HepG2 (cell line): ENCODE results near the gene SLC29A2. TPM values are rescaled to one million over a fixed set of nuclear protein-coding genes. Genes with fewer than 3 reads are reported as not detected.

Experiments
- ATAC-seq: fragments of 200-7000 bp; cut with Tn5 transposase; 3 replicates; pipeline ENCODE4 v1.9.1; 2020; ENCODE audit warnings: mild to moderate bottlenecking, moderate library complexity
- BruUV-seq: library from RNA; stranded (reverse); fragments of 400-500 nt; replicated peaks from 2 replicates; lab custom pipeline; 2021; lab: Mats Ljungman, UMichigan
- CTCF ChIA-PET: fragments of 300-600 bp; formaldehyde crosslinking; extraction: SDS; loops from one replicate; lab custom pipeline; 2021; ENCODE audit warnings: low total read pairs, inconsistent platforms, low intra/inter-chr PET ratio; lab: Yijun Ruan, JAX
- POLR2A ChIA-PET: fragments of 350-600 bp; sonication (Branson Sonifier 250); formaldehyde crosslinking; loops from one replicate; lab custom pipeline; 2020; ENCODE audit warnings: antibody characterized with exemption, inconsistent platforms; lab: Yijun Ruan, JAX
- DNase-seq: peaks from one replicate; pipeline ENCODE4 v3.0.0-alpha.2; 2015; ENCODE audit warnings: low spot score
- FAIRE-seq: peaks from 3 replicates; lab custom pipeline; 2011; peaks lifted over from hg19 to GRCh38; lab: Jason Lieb, UNC
- H2AFZ ChIP-seq: one replicate; pipeline ENCODE4 v1.6.1; 2011; ENCODE audit warnings: low read length, inconsistent platforms
- H3K27ac ChIP-seq: fragments of 300-600 bp; 3 replicates; pipeline ENCODE4 v1.8.0; 2011; ENCODE audit warnings: mixed run types, mild to moderate bottlenecking, mixed read lengths, low read length, inconsistent platforms; ENCODE audit not compliant: insufficient read depth; ENCODE audit errors: extremely low read length
- H3K27me3 ChIP-seq, 2 experiments: fragments of 200-600 bp in 1 of 2; 2 replicates in 1 of 2; 3 replicates in 1 of 2; pipeline versions ENCODE4 v1.6.0 to v1.8.0; 2011; ENCODE audit warnings: low read length in 2 of 2, mild to moderate bottlenecking in 2 of 2, moderate library complexity in 2 of 2, inconsistent platforms in 1 of 2; ENCODE audit not compliant: insufficient read depth in 2 of 2, control insufficient read depth in 1 of 2
- H3K36me3 ChIP-seq, 2 experiments: fragments of 200-600 bp in 1 of 2; replicated peaks in 1 of 2; 2 replicates in 1 of 2; 3 replicates in 1 of 2; pipeline versions ENCODE4 v1.5.1 to v1.8.0; 2011; ENCODE audit warnings: low read length in 2 of 2, inconsistent platforms in 1 of 2; ENCODE audit not compliant: insufficient read depth in 2 of 2, control insufficient read depth in 1 of 2
- H3K4me1 ChIP-seq: 2 replicates; pipeline ENCODE4 v1.5.1; 2012; ENCODE audit warnings: low read length, inconsistent platforms; ENCODE audit not compliant: insufficient read depth
- H3K4me2 ChIP-seq: 2 replicates; pipeline ENCODE4 v1.6.0; 2011; ENCODE audit warnings: low read depth, low read length, inconsistent platforms
- H3K4me3 ChIP-seq, 3 experiments: fragments of 200-600 bp in 1 of 3; sonication (generic), shearing (Covaris generic) in 1 of 3; replicated peaks in 1 of 3; 2 replicates each; pipeline ENCODE4 v1.5.1; 2011 to 2016; ENCODE audit warnings: low read length in 3 of 3, inconsistent platforms in 2 of 3, low read depth in 2 of 3, mild to moderate bottlenecking in 2 of 3, control low read depth in 1 of 3, mixed read lengths in 1 of 3; ENCODE audit not compliant: insufficient read depth in 1 of 3
- H3K79me2 ChIP-seq: one replicate; pipeline ENCODE4 v1.6.1; 2011; ENCODE audit warnings: low read length, inconsistent platforms; ENCODE audit not compliant: insufficient read depth
- H3K9ac ChIP-seq: 2 replicates; pipeline ENCODE4 v1.6.0; 2011; ENCODE audit warnings: mild to moderate bottlenecking, low read depth, low read length, inconsistent platforms; ENCODE audit not compliant: insufficient read depth
- H3K9me3 ChIP-seq: 2 replicates; pipeline ENCODE4 v1.5.1; 2012; ENCODE audit warnings: mild to moderate bottlenecking, low read length
- H4K20me1 ChIP-seq: 2 replicates; pipeline ENCODE4 v1.6.0; 2011; ENCODE audit warnings: inconsistent platforms, mild to moderate bottlenecking, low read length, moderate library complexity; ENCODE audit not compliant: insufficient read depth
- EEA1 ChIP-seq: sonication (generic); formaldehyde crosslinking; IDR thresholded peaks from 2 replicates; pipeline ENCODE4 v1.5.1; 2020; ENCODE audit warnings: mild to moderate bottlenecking, missing genetic modification reagents, borderline replicate concordance
- HNRNPK ChIP-seq: fragments of 200-400 bp; formaldehyde crosslinking; IDR thresholded peaks from 2 replicates; pipeline ENCODE4 v1.6.1; 2018; ENCODE audit warnings: low read length, low read depth, moderate library complexity, mild to moderate bottlenecking; ENCODE audit not compliant: poor library complexity, severe bottlenecking
- NKX3-1 ChIP-seq: sonication (generic); formaldehyde crosslinking; IDR thresholded peaks from 2 replicates; pipeline ENCODE4 v1.5.0; 2020; ENCODE audit warnings: missing genetic modification reagents
- ZNF674 ChIP-seq: sonication (generic); formaldehyde crosslinking; IDR thresholded peaks from 2 replicates; pipeline ENCODE4 v1.5.0; 2020; ENCODE audit warnings: low read depth, mild to moderate bottlenecking, missing genetic modification reagents
- WGBS: methylation state at CpG from one replicate; pipeline ENCODE4 v1.1.6; 2017; ENCODE audit warnings: low lambda C conversion rate; 5-methylcytosine and 5-hydroxymethylcytosine counted together
- in situ Hi-C: cut with HindIII; loops from 2 replicates; pipeline ENCODE4 v1.10.0; 2017; ENCODE audit warnings: low pct_unique_long_range_greater_than_20kb; ENCODE audit not compliant: extremely low pct_ligation_motif_present
- intact Hi-C: fragments of 100-400 bp; cut with micrococcal nuclease; formaldehyde crosslinking; loops from one replicate; pipeline ENCODE4 v1.10.0; 2022; ENCODE audit not compliant: unreplicated experiment
- polyA plus RNA-seq, 8 experiments: library from polyadenylated mRNA; depleted of rRNA in 3 of 8; stranded (reverse) in 7 of 8; unstranded in 1 of 8; fragments of >200 nt; fragmentation: Illumina TruSeq in 4 of 8; extraction: Trizol in 4 of 8; gene quantifications; 2 replicates each; pipeline versions ENCODE4 v1.2.1 to v1.2.3, GENCODE V29; 2011 to 2016; ENCODE audit warnings: low read depth in 4 of 8, missing spikeins in 1 of 8, mixed read lengths in 1 of 8; ENCODE audit not compliant: insufficient read depth in 1 of 8
- total RNA-seq, 5 experiments: library from RNA; depleted of rRNA; stranded (reverse); fragments of >200 nt; fragmentation: Illumina TruSeq; extraction: Trizol; gene quantifications; 2 replicates each; pipeline ENCODE4 v1.2.3, GENCODE V29; 2016; ENCODE audit warnings: low read depth in 1 of 5
- TF ChIP-seq, protein P1 (sequence below): sonication (generic); formaldehyde crosslinking; IDR thresholded peaks from 2 replicates; pipeline ENCODE4 v1.4.0; 2020; ENCODE audit warnings: missing genetic modification reagents, borderline replicate concordance
- TF ChIP-seq, protein P2 (sequence below): IDR thresholded peaks from 2 replicates; pipeline ENCODE4 v1.6.1; 2016; ENCODE audit warnings: missing biosample characterization, missing genetic modification reagents, low read depth
- TF ChIP-seq, protein P3 (sequence below): sonication (generic); formaldehyde crosslinking; IDR thresholded peaks from 2 replicates; pipeline ENCODE4 v1.5.0; 2020; ENCODE audit warnings: mild to moderate bottlenecking, missing genetic modification reagents, borderline replicate concordance
- TF ChIP-seq, protein P4 (sequence below): sonication (generic); formaldehyde crosslinking; IDR thresholded peaks from 2 replicates; pipeline ENCODE4 v1.5.0; 2020; ENCODE audit warnings: mild to moderate bottlenecking, missing genetic modification reagents
- TF ChIP-seq, protein P5 (sequence below): fragments of 450-650 bp; IDR thresholded peaks from 2 replicates; pipeline ENCODE4 v1.6.1; 2017

SLC29A2 gene
- total and polyA plus RNA-seq, 2 of the 13 experiments (the other 11 are each of a cell fraction or from before 2014, with no cell fraction given) = 0.63 to 0.66 TPM

DNA sequence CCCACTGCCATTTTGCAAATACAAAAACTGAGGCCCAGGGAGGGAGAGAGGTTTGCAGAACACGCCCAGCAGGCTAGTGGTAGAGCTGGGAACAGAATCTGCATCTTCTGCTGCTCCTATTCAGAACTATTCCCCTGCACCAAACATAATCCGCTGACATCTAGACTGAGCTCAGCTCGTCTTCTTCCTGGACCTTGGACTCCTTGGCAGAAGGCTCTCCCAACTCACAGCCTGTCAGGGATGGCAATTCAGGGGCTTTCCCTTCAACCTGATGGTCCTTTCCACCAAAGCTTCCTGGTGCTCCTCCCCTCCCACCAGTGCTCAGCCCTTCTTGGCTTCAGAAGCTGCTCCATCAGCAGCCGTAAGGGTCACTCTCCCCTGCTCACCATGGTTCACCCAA is 39.8 kb upstream of the SLC29A2 start (continued):
- TF ChIP-seq, protein P1, sequence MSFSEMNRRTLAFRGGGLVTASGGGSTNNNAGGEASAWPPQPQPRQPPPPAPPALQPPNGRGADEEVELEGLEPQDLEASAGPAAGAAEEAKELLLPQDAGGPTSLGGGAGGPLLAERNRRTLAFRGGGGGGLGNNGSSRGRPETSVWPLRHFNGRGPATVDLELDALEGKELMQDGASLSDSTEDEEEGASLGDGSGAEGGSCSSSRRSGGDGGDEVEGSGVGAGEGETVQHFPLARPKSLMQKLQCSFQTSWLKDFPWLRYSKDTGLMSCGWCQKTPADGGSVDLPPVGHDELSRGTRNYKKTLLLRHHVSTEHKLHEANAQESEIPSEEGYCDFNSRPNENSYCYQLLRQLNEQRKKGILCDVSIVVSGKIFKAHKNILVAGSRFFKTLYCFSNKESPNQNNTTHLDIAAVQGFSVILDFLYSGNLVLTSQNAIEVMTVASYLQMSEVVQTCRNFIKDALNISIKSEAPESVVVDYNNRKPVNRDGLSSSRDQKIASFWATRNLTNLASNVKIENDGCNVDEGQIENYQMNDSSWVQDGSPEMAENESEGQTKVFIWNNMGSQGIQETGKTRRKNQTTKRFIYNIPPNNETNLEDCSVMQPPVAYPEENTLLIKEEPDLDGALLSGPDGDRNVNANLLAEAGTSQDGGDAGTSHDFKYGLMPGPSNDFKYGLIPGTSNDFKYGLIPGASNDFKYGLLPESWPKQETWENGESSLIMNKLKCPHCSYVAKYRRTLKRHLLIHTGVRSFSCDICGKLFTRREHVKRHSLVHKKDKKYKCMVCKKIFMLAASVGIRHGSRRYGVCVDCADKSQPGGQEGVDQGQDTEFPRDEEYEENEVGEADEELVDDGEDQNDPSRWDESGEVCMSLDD (CRISPR knock-in tag) = no peak
- TF ChIP-seq EEA1 (CRISPR knock-in tag) = no peak

DNA sequence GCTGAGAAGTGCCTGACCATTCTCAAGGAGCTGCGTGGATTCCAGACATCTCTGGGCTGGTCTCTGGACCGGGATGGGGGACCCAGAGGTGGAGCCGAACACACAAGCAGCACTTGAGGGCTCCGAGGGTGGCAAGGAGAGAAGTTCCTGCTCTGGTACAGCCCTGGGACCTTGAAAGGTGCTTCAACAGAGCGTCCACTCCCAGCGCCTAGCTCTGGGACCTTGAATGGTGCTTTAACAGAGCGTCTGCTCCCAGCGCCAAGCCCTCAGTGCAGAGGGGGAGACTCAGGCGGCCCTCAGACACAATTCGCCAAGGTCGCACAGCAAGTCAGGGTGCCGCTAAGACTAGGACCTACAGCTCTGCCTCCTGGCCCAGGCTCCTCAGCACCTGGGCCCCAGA is 38.6 kb upstream of the SLC29A2 start:
- ATAC-seq (no peak; the same call in 2 of the 3 replicates), DNase-seq (no peak), FAIRE-seq (no peak)
- Histone ChIP-seq H3K27me3 (peaks cover 5 to 71% of the 10 kb centered on the region in 2 experiments), H3K4me1 (0 out of 2 replicates have a peak, but pooled peaks cover 5% of the 10 kb centered on the region), H3K4me3 (no peak overlapping the region), H3K36me3 (no peaks in the 10 kb centered on the region), H3K4me2 (no peak overlapping the region), H3K27ac (no peak overlapping the region), H4K20me1 (peaks cover 7% of the 10 kb centered on the region; the same call in 1 of the 2 replicates), H3K79me2 (no peaks in the 10 kb centered on the region), H3K9me3 (no peaks in the 10 kb centered on the region), H2AFZ (no peak overlapping the region), H3K9ac (no peak overlapping the region)
- ChIA-PET CTCF (interaction anchor here (0.8 to 3.4 kb wide), 2 partner anchors 21 to 69 kb away, joined by 3 to 28 read pairs; partner anchors contain the start of gene DPP3), POLR2A (no interaction called here)
- in situ Hi-C loops (loop anchor here (25.0 kb wide), 1 partner anchor 427 kb away; the partner anchor contains the start of gene RCE1), intact Hi-C loops (no loop called here)
- whole genome bisulfite sequencing = 4% methylated on average over 4 of the region's 12 CpGs
- no TSS peak for BruUV-seq
- no peak for TF ChIP-seq NKX3-1 (CRISPR knock-in tag)
- TF ChIP-seq, protein P2, sequence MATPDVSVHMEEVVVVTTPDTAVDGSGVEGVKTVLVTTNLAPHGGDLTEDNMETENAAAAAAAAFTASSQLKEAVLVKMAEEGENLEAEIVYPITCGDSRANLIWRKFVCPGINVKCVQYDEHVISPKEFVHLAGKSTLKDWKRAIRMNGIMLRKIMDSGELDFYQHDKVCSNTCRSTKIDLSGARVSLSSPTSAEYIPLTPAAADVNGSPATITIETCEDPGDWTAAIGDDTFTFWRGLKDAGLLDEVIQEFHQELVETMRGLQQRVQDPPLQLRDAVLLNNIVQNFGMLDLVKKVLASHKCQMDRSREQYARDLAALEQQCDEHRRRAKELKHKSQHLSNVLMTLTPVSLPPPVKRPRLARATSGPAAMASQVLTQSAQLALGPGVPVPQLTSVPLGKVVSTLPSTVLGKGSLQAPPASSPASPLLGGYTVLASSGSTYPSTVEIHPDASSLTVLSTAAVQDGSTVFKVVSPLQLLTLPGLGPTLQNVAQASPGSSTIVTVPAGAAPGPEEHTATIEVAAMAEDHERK (CRISPR knock-in tag) = no peak
- TF ChIP-seq HNRNPK = no peak
- no peak for TF ChIP-seq ZNF674 (CRISPR knock-in tag)
- TF ChIP-seq, protein P3, sequence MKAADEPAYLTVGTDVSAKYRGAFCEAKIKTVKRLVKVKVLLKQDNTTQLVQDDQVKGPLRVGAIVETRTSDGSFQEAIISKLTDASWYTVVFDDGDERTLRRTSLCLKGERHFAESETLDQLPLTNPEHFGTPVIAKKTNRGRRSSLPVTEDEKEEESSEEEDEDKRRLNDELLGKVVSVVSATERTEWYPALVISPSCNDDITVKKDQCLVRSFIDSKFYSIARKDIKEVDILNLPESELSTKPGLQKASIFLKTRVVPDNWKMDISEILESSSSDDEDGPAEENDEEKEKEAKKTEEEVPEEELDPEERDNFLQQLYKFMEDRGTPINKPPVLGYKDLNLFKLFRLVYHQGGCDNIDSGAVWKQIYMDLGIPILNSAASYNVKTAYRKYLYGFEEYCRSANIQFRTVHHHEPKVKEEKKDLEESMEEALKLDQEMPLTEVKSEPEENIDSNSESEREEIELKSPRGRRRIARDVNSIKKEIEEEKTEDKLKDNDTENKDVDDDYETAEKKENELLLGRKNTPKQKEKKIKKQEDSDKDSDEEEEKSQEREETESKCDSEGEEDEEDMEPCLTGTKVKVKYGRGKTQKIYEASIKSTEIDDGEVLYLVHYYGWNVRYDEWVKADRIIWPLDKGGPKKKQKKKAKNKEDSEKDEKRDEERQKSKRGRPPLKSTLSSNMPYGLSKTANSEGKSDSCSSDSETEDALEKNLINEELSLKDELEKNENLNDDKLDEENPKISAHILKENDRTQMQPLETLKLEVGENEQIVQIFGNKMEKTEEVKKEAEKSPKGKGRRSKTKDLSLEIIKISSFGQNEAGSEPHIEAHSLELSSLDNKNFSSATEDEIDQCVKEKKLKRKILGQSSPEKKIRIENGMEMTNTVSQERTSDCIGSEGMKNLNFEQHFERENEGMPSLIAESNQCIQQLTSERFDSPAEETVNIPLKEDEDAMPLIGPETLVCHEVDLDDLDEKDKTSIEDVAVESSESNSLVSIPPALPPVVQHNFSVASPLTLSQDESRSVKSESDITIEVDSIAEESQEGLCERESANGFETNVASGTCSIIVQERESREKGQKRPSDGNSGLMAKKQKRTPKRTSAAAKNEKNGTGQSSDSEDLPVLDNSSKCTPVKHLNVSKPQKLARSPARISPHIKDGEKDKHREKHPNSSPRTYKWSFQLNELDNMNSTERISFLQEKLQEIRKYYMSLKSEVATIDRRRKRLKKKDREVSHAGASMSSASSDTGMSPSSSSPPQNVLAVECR = no peak
- TF ChIP-seq, protein P4, sequence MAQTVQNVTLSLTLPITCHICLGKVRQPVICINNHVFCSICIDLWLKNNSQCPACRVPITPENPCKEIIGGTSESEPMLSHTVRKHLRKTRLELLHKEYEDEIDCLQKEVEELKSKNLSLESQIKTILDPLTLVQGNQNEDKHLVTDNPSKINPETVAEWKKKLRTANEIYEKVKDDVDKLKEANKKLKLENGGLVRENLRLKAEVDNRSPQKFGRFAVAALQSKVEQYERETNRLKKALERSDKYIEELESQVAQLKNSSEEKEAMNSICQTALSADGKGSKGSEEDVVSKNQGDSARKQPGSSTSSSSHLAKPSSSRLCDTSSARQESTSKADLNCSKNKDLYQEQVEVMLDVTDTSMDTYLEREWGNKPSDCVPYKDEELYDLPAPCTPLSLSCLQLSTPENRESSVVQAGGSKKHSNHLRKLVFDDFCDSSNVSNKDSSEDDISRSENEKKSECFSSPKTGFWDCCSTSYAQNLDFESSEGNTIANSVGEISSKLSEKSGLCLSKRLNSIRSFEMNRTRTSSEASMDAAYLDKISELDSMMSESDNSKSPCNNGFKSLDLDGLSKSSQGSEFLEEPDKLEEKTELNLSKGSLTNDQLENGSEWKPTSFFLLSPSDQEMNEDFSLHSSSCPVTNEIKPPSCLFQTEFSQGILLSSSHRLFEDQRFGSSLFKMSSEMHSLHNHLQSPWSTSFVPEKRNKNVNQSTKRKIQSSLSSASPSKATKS (CRISPR knock-in tag) = no peak
- TF ChIP-seq, protein P5, sequence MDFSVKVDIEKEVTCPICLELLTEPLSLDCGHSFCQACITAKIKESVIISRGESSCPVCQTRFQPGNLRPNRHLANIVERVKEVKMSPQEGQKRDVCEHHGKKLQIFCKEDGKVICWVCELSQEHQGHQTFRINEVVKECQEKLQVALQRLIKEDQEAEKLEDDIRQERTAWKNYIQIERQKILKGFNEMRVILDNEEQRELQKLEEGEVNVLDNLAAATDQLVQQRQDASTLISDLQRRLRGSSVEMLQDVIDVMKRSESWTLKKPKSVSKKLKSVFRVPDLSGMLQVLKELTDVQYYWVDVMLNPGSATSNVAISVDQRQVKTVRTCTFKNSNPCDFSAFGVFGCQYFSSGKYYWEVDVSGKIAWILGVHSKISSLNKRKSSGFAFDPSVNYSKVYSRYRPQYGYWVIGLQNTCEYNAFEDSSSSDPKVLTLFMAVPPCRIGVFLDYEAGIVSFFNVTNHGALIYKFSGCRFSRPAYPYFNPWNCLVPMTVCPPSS = no peak
